ENCODE data around the gene EYS. TPM values are rescaled to one million over a fixed set of nuclear protein-coding genes. Genes with fewer than 3 reads are reported as not detected.

Gene EYS
- total RNA-seq, 4 donors from 2014 or later, result 0.15 TPM; not detected in 3

GRCh38 chr6:64520050-64520449 is 1187.0 kb downstream of the EYS start:
- Histone ChIP-seq H3K27me3 (no peaks in the 10 kb centered on the region), H3K9me3 (peaks cover 0 to 5% (median 0%) of the 10 kb centered on the region in 3 donors), H3K36me3 (no peaks in the 10 kb centered on the region), H3K27ac (no peak overlapping the region), H3K4me3 (no peak overlapping the region), H3K4me1 (no peaks in the 10 kb centered on the region)
- TF ChIP-seq EP300 (IDR thresholded peaks at IDR 0.05) (no peak), CTCF (IDR thresholded peaks at IDR 0.05) (no peak), POLR2AphosphoS5 (IDR thresholded peaks at IDR 0.05) (no peak), POLR2A (IDR thresholded peaks at IDR 0.05) (no peak)
- no peak for ATAC-seq

- ATAC-seq, result no peak
- Histone ChIP-seq H3K27ac (no peak overlapping the region), H3K4me1 (no peaks in the 10 kb centered on the region), H3K27me3 (no peaks in the 10 kb centered on the region), H3K9me3 (no peaks in the 10 kb centered on the region), H3K36me3 (no peaks in the 10 kb centered on the region), H3K4me3 (no peak overlapping the region)
- TF ChIP-seq POLR2A (IDR thresholded peaks at IDR 0.05) (no peak), CTCF (IDR thresholded peaks at IDR 0.05) (no peak), POLR2AphosphoS5 (IDR thresholded peaks at IDR 0.05) (no peak), EP300 (IDR thresholded peaks at IDR 0.05) (no peak)
- WGBS, 2 donors (ENCODE audit: low coverage in 1 of 2), result 75 to 90% methylated on average over 1 of the region's 1 CpG
These were observed 1190.6 kb downstream of the EYS start for GRCh38 chr6:64516393-64516792.

GRCh38 chr6:64507661-64508060 is 1199.4 kb downstream of the EYS start:
- no peaks in the 10 kb centered on the region for H3K36me3 ChIP-seq
- TF ChIP-seq POLR2AphosphoS5 (IDR thresholded peaks at IDR 0.05), result no peak
- no peak for TF ChIP-seq EP300 (IDR thresholded peaks at IDR 0.05)
- TF ChIP-seq POLR2A (IDR thresholded peaks at IDR 0.05), result no peak
- no peak for TF ChIP-seq CTCF (IDR thresholded peaks at IDR 0.05)
- H3K27ac ChIP-seq, result no peak overlapping the region
- no peaks in the 10 kb centered on the region for H3K27me3 ChIP-seq
- 20 to 24% methylated on average over 3 of the region's 3 CpGs for WGBS, 2 donors (ENCODE audit: low coverage in 1 of 2)
- H3K4me1 ChIP-seq, result peaks cover 0 to 9% (median 4%) of the 10 kb centered on the region in 3 donors
- no peak overlapping the region for H3K4me3 ChIP-seq
- no peak for ATAC-seq
- no peaks in the 10 kb centered on the region for H3K9me3 ChIP-seq

- peaks cover 0 to 9% (median 4%) of the 10 kb centered on the region in 3 donors for H3K4me1 ChIP-seq
- H3K27ac ChIP-seq, result no peak overlapping the region
- no peak for TF ChIP-seq POLR2AphosphoS5 (IDR thresholded peaks at IDR 0.05)
- peak in 1 of 4 experiments; percentile 19 for TF ChIP-seq CTCF (IDR thresholded peaks at IDR 0.05)
- no peak for TF ChIP-seq POLR2A (IDR thresholded peaks at IDR 0.05)
- no peak for TF ChIP-seq EP300 (IDR thresholded peaks at IDR 0.05)
- no peaks in the 10 kb centered on the region for H3K27me3 ChIP-seq
- no peaks in the 10 kb centered on the region for H3K36me3 ChIP-seq
- ATAC-seq, result no peak
- no peak overlapping the region for H3K4me3 ChIP-seq
- WGBS, 2 donors (ENCODE audit: low coverage in 1 of 2), result 40 to 65% methylated on average over 4 of the region's 4 CpGs
- H3K9me3 ChIP-seq, result no peaks in the 10 kb centered on the region
These were observed 1201.7 kb downstream of the EYS start for GRCh38 chr6:64505312-64505711.

- WGBS, 2 donors (ENCODE audit: low coverage in 1 of 2), result 8 to 44% methylated on average over 1 to 2 of the region's 2 CpGs
- no peak for TF ChIP-seq CTCF (IDR thresholded peaks at IDR 0.05)
- no peak for TF ChIP-seq POLR2A (IDR thresholded peaks at IDR 0.05)
- no peak for TF ChIP-seq EP300 (IDR thresholded peaks at IDR 0.05)
- no peak for TF ChIP-seq POLR2AphosphoS5 (IDR thresholded peaks at IDR 0.05)
- peak; percentile 19 for ATAC-seq
These were observed 1202.5 kb downstream of the EYS start for GRCh38 chr6:64504503-64504902.

More at GRCh38 chr6:64504503-64504902, 1202.5 kb downstream of the EYS start:
- H3K4me1 ChIP-seq, result peaks cover 0 to 9% (median 4%) of the 10 kb centered on the region in 3 donors
- no peak overlapping the region for H3K4me3 ChIP-seq
- no peaks in the 10 kb centered on the region for H3K9me3 ChIP-seq
- no peaks in the 10 kb centered on the region for H3K36me3 ChIP-seq
- no peak overlapping the region for H3K27ac ChIP-seq
- H3K27me3 ChIP-seq, result no peaks in the 10 kb centered on the region

All from gastroesophageal sphincter (tissue), 4 donors.